T-cell (primary cell): ENCODE results near the gene SELENOT. TPM values are rescaled to one million over a fixed set of nuclear protein-coding genes. Genes with fewer than 3 reads are reported as not detected.

Source experiments
- ATAC-seq, 4 experiments: fragments of 200-7000 bp in 3 of 4; fragments of 150-1000 bp in 1 of 4; cut with Tn5 transposase; replicated peaks in 1 of 4; 1 replicate in 3 of 4; 2 replicates in 1 of 4; pipeline ENCODE4 v1.10.0; 2021; ENCODE audit warnings: moderate library complexity in 3 of 4, mild to moderate bottlenecking in 2 of 4, moderate number of reproducible peaks in 1 of 4
- CTCF ChIA-PET, 2 donors: fragments of 300-600 bp; sonication (Branson Sonifier 250); formaldehyde crosslinking; loops; one replicate each; lab custom pipeline; 2022; ENCODE audit warnings: antibody characterized with exemption in 2 of 2; lab: Charles Lee
- POLR2A ChIA-PET, 2 donors: fragments of 300-600 bp; sonication (Branson Sonifier 250); formaldehyde crosslinking; loops; one replicate each; lab custom pipeline; 2022; ENCODE audit warnings: antibody characterized with exemption in 2 of 2; lab: Charles Lee
- DNase-seq, 35 experiments: peaks; one replicate each; pipeline versions ENCODE4 v3.0.0 to v3.0.0-alpha.2; 2013 to 2023
- H3K27ac ChIP-seq: one replicate; pipeline ENCODE4 v1.5.1; 2013; ENCODE audit warnings: low read length
- H3K27me3 ChIP-seq, 2 experiments: replicated peaks in 1 of 2; 1 replicate in 1 of 2; 2 replicates in 1 of 2; pipeline versions ENCODE4 v1.6.1 to v1.7.0; 2013; ENCODE audit warnings: low read length in 1 of 2, mixed read lengths in 1 of 2; ENCODE audit not compliant: control insufficient read depth in 2 of 2, insufficient read depth in 2 of 2; ENCODE audit errors: extremely low read depth in 1 of 2
- H3K36me3 ChIP-seq, 2 donors: 1 replicate in 1 of 2; 2 replicates in 1 of 2; pipeline versions ENCODE4 v1.6.1 to v1.7.0; 2013; ENCODE audit warnings: low read length in 1 of 2; ENCODE audit not compliant: control insufficient read depth in 2 of 2, insufficient read depth in 1 of 2; ENCODE audit errors: extremely low read depth in 1 of 2
- H3K4me1 ChIP-seq, 2 experiments: 1 replicate in 1 of 2; 2 replicates in 1 of 2; pipeline versions ENCODE4 v1.6.1 to v1.7.0; 2013; ENCODE audit warnings: low read length in 2 of 2, mixed read lengths in 1 of 2; ENCODE audit not compliant: insufficient read depth in 2 of 2, control insufficient read depth in 1 of 2; ENCODE audit errors: extremely low read depth in 1 of 2
- H3K4me3 ChIP-seq, 2 donors: 1 replicate in 1 of 2; 2 replicates in 1 of 2; pipeline versions ENCODE4 v1.5.1 to v1.7.0; 2013; ENCODE audit warnings: mild to moderate bottlenecking in 2 of 2, low read length in 1 of 2, moderate library complexity in 1 of 2; ENCODE audit not compliant: control insufficient read depth in 1 of 2; ENCODE audit errors: extremely low read depth in 1 of 2
- H3K9me3 ChIP-seq: 2 replicates; pipeline ENCODE4 v1.7.0; 2013
- H3K27ac Mint-ChIP-seq, 2 donors: one replicate each; pipeline ENCODE4 v1.8.0; 2020 to 2021; ENCODE audit warnings: mild to moderate bottlenecking in 2 of 2, mixed read lengths in 2 of 2
- H3K27me3 Mint-ChIP-seq, 2 donors: one replicate each; pipeline ENCODE4 v1.8.0; 2021 to 2022; ENCODE audit warnings: mixed read lengths in 2 of 2
- H3K36me3 Mint-ChIP-seq: one replicate; pipeline ENCODE4 v1.8.0; 2021; ENCODE audit warnings: mixed read lengths
- H3K4me1 Mint-ChIP-seq, 3 donors: one replicate each; pipeline ENCODE4 v1.8.0; 2020 to 2022; ENCODE audit warnings: mixed read lengths in 3 of 3, mild to moderate bottlenecking in 1 of 3
- H3K4me3 Mint-ChIP-seq, 3 donors: one replicate each; pipeline ENCODE4 v1.8.0; 2020 to 2022; ENCODE audit warnings: mild to moderate bottlenecking in 3 of 3, mixed read lengths in 3 of 3, moderate library complexity in 3 of 3
- H3K9me3 Mint-ChIP-seq, 3 donors: one replicate each; pipeline ENCODE4 v1.8.0; 2020 to 2022; ENCODE audit warnings: mixed read lengths in 3 of 3
- WGBS: methylation state at CpG from one replicate; pipeline ENCODE4 v1.1.5; 2013; ENCODE audit warnings: missing lambda C conversion rate; ENCODE audit not compliant: insufficient coverage; 5-methylcytosine and 5-hydroxymethylcytosine counted together
- total RNA-seq, 35 experiments: library from RNA in 6 of 35; stranded (reverse) in 6 of 35; fragments of 120-200 nt in 1 of 35; gene quantifications; one replicate each; pipeline versions ENCODE4 v1.2.1 to v1.2.4 and lab custom pipeline; 2013 to 2026

Gene SELENOT, protein sequence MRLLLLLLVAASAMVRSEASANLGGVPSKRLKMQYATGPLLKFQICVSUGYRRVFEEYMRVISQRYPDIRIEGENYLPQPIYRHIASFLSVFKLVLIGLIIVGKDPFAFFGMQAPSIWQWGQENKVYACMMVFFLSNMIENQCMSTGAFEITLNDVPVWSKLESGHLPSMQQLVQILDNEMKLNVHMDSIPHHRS
- 10 to 100 TPM; 64.1 to 85.9 (median 70.3) TPM for total RNA-seq
- 87.5 TPM for total RNA-seq (2013)
- total RNA-seq (lab: John Stamatoyannopoulos, UW) = 57.4 to 184 (median 101) reads per million in 29 experiments

DNA sequence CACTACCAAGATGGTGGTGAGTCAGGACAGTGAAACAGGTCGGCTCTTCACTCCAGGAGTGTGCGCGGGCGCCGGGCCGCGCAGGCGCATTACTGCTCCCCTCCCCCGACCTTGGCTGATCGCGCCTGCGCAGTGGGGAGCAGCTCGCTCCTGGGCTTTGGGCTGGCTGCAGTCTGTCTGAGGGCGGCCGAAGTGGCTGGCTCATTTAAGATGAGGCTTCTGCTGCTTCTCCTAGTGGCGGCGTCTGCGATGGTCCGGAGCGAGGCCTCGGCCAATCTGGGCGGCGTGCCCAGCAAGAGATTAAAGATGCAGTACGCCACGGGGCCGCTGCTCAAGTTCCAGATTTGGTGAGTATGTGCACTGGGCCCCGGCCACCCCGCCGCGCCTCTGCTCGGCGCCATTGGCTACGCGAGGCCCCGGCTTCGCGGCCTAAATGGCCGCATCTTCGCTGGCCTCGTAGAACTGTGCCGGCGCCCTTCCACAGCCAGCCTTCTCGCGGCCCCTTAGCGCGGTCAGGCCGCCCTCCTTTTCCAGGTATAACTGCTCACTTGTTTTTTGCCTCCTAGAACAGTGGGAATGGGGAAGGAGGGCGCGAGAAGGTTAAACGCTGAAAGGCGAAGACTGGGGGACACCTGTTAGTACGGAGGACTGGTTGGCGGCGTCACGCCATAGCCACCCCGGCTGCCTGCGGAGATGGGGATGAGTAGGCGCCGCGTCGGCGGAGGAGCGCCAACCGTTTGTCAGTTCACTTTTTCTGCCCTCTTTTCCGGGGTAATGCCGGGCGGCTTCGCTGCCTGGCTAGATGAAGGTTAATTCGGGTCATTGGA is at the start of gene SELENOT:
Gene SELENOT, plus strand, starts transcription at position 169 of the 827 bp plus-strand sequence. Its CDS starts 42 bp downstream, at position 211.
- Histone ChIP-seq H3K4me1 (peaks cover 28 to 32% of the 10 kb centered on the region in 2 experiments), H3K9me3 (no peaks in the 10 kb centered on the region), H3K27ac (peak within 1 kb of the TSS; percentile 98), H3K36me3 (no peaks in the 10 kb centered on the region), H3K27me3 (no peaks in the 10 kb centered on the region), H3K4me3 (peak within 1 kb of the TSS; percentile 95 to 97)
- DNase-seq (peak; percentile 84 to 98 (median 91)), ATAC-seq (peak; percentile 83 to 88 (median 85))
- H3K27me3 Mint-ChIP-seq = no peaks in the 10 kb centered on the region
- no peaks in the 10 kb centered on the region for H3K9me3 Mint-ChIP-seq
- H3K36me3 Mint-ChIP-seq = peaks cover 23% of the 10 kb centered on the region
- H3K4me3 Mint-ChIP-seq = peak within 1 kb of the TSS; percentile 98 to 99 (median 99)
- under 1% methylated on average over 66 of the region's 69 CpGs for WGBS
- peak within 1 kb of the TSS; percentile 98 to 99 for H3K27ac Mint-ChIP-seq
- ChIA-PET POLR2A (interaction anchor here (0.6 to 1.9 kb wide), 13 partner anchors 11 to 261 kb away, joined by 3 to 27 read pairs (median 3); partner anchors contain the start of genes EIF2A (in 1 of the 2), ERICH6 (in 1 of the 2), SERP1 (in 1 of the 2) and SIAH2 (in 1 of the 2)), CTCF (interaction anchor here (0.6 to 1.5 kb wide), 9 partner anchors 10 to 163 kb away, joined by 3 to 8 read pairs (median 4); no protein-coding TSS in a partner anchor)
- peaks cover 64 to 75% (median 72%) of the 10 kb centered on the region in 3 donors for H3K4me1 Mint-ChIP-seq

DNA sequence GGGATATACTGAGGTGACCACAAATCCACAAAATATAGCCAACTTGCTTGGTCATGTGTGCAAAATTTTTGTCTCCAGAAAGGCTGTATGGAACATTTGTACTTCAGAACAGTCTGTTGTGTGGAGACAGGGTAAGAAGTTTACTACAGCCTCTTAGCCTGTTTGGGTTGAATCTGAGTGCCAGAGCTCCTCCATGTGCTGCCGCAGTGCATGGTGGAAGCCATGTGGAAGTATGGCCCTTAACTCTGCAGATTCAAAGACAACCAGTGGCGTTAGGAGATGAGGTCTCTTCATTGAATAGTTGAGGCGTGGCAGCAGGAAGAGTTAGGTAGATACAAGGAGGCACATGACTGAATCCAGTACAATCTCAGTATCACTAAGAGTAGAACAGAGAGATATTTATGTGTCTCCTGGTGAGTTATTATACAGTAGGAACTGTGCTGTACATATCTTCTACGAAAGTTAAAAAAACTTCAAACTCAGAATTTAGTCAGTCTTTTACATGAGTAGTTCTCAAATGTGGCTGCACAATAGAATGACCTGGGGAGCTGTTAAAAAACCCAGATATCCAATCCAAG is 47.2 kb upstream of the SELENOT start:
- H3K9me3 Mint-ChIP-seq = no peaks in the 10 kb centered on the region
- Histone ChIP-seq H3K9me3 (no peaks in the 10 kb centered on the region), H3K27ac (no peak overlapping the region), H3K4me3 (no peak overlapping the region), H3K27me3 (no peaks in the 10 kb centered on the region), H3K4me1 (peaks cover 0 to 6% of the 10 kb centered on the region in 2 experiments), H3K36me3 (peaks cover 0 to 38% of the 10 kb centered on the region in 2 donors)
- ATAC-seq = no peak
- DNase-seq = no peak
- H3K27ac Mint-ChIP-seq = peak overlapping the region; percentile 28 to 36
- no peaks in the 10 kb centered on the region for H3K27me3 Mint-ChIP-seq
- WGBS = 83% methylated on average over 2 of the region's 4 CpGs
- ChIA-PET CTCF (no interaction called here), POLR2A (interaction anchor here (0.9 to 1.1 kb wide), 2 partner anchors 29 to 208 kb away, joined by 3 read pairs; no protein-coding TSS in a partner anchor)
- peaks cover 54% of the 10 kb centered on the region for H3K36me3 Mint-ChIP-seq
- no peak overlapping the region for H3K4me3 Mint-ChIP-seq
- H3K4me1 Mint-ChIP-seq = peaks cover 33 to 47% (median 43%) of the 10 kb centered on the region in 3 donors

DNA sequence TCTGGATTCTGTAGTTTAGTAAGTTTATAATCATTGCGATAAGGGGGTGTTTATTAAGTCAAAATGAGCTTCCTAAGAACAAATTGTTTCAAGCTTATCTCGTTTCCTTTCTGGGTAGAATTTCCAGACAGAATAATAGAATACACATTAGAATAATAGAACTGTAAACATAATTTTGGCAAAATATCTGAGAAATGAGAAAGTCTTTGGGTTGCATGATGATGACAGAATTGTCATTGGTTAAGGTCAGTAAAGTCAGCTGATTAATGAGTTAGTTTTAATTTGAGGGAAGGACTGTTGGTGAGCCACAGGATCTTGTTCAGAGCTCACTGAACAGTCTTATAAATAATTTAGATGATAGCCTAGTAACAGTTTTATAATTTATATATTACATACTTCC is 46.3 kb upstream of the SELENOT start:
- Histone ChIP-seq H3K36me3 (peaks cover 0 to 38% of the 10 kb centered on the region in 2 donors), H3K4me3 (no peak overlapping the region), H3K27me3 (no peaks in the 10 kb centered on the region), H3K9me3 (no peaks in the 10 kb centered on the region), H3K4me1 (peaks cover 0 to 6% of the 10 kb centered on the region in 2 experiments), H3K27ac (no peak overlapping the region)
- no peak overlapping the region for H3K4me3 Mint-ChIP-seq
- WGBS = no CpG with 5 or more reads among the region's 2 CpGs
- H3K27ac Mint-ChIP-seq = peak overlapping the region in 1 of 2 donors; percentile 38
- ATAC-seq = no peak
- peaks cover 29 to 44% (median 40%) of the 10 kb centered on the region in 3 donors for H3K4me1 Mint-ChIP-seq
- no peaks in the 10 kb centered on the region for H3K9me3 Mint-ChIP-seq
- ChIA-PET CTCF (interaction anchor here in 1 of 2 donors (0.6 kb wide), 1 partner anchor 594 kb away, joined by 3 read pairs; no protein-coding TSS in a partner anchor), POLR2A (interaction anchor here (0.9 to 1.1 kb wide), 2 partner anchors 28 to 207 kb away, joined by 3 read pairs; no protein-coding TSS in a partner anchor)
- no peak for DNase-seq
- H3K36me3 Mint-ChIP-seq = peaks cover 52% of the 10 kb centered on the region
- H3K27me3 Mint-ChIP-seq = no peaks in the 10 kb centered on the region

DNA sequence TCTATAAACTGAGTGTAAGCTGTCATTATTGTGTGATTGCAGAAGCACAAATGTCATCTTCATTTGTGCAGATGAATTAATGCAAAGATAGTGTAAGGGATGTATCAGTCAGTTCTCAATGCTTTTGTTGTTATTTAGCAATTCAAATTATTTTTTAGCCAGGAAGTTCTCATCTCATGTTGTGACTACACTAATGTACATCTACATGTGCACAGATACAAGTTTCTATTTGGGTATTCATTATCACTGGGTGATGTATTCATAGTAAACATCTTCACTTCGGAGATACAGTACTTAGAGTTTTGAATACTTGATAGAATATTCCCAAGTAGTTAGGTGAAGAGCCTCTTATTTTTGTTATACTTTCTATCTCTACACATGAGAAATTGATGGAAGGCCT is 45.4 kb upstream of the SELENOT start:
- Histone ChIP-seq H3K27ac (no peak overlapping the region), H3K4me3 (no peak overlapping the region), H3K9me3 (no peaks in the 10 kb centered on the region), H3K36me3 (peaks cover 0 to 36% of the 10 kb centered on the region in 2 donors), H3K4me1 (peaks cover 0 to 6% of the 10 kb centered on the region in 2 experiments), H3K27me3 (no peaks in the 10 kb centered on the region)
- DNase-seq = no peak
- Mint-ChIP-seq H3K4me1 (peaks cover 26 to 41% (median 40%) of the 10 kb centered on the region in 3 donors), H3K4me3 (no peak overlapping the region), H3K27me3 (no peaks in the 10 kb centered on the region), H3K36me3 (peaks cover 47% of the 10 kb centered on the region), H3K9me3 (no peaks in the 10 kb centered on the region), H3K27ac (no peak overlapping the region)
- ATAC-seq = no peak
- CTCF ChIA-PET = interaction anchor here in 1 of 2 donors (0.5 kb wide), 1 partner anchor 8 kb away, joined by 4 read pairs; no protein-coding TSS in a partner anchor
- POLR2A ChIA-PET = interaction anchor here in 1 of 2 donors (1.1 kb wide), 1 partner anchor 10 kb away, joined by 3 read pairs; no protein-coding TSS in a partner anchor
- no CpG with 5 or more reads among the region's 1 CpG for WGBS

DNA sequence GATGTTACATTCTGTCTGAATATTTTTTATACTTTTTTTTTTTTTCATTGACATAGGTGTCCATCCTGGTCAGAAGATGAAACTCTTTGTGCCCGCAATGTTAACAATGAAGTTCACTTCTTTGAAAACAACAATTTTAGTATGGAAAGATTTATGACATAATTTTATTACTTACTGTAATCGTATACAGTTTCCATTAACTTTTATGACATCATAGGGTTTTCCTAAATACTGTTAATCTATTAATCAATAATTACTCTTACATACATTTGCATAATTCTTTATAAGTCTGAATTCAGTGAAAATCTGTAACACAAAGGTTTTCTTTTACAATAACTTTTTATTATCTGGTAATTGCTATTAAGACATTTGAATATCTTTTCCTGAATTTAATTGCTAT is 38.9 kb upstream of the SELENOT start:
- Mint-ChIP-seq H3K36me3 (peaks cover 19% of the 10 kb centered on the region), H3K27me3 (no peaks in the 10 kb centered on the region), H3K4me1 (peaks cover 2 to 9% (median 6%) of the 10 kb centered on the region in 3 donors), H3K27ac (no peak overlapping the region), H3K4me3 (no peak overlapping the region), H3K9me3 (no peaks in the 10 kb centered on the region)
- H3K4me3 ChIP-seq = no peak overlapping the region
- H3K4me1 ChIP-seq = peaks cover 0 to 3% of the 10 kb centered on the region in 2 experiments
- no peaks in the 10 kb centered on the region for H3K9me3 ChIP-seq
- WGBS = no CpG with 5 or more reads among the region's 2 CpGs
- no peak overlapping the region for H3K27ac ChIP-seq
- no peak for ATAC-seq
- H3K27me3 ChIP-seq = no peaks in the 10 kb centered on the region
- no peak for DNase-seq
- ChIA-PET CTCF (no interaction called here), POLR2A (no interaction called here)
- H3K36me3 ChIP-seq = peaks cover 0 to 36% of the 10 kb centered on the region in 2 donors
